Endothelial cell of hepatic sinusoid (primary cell): Measurements from ENCODE around the gene SQOR.

Experiments used
- in situ Hi-C: cut with HindIII; loops from 2 replicates; pipeline ENCODE4 v1.10.0; 2017; ENCODE audit warnings: low sequenced_read_pairs

SQOR gene

GRCh38 chr15:45634432-45635190 is at the start of gene SQOR:
TSS of gene SQOR (plus strand) at chr15:45635029. CDS start at chr15:45658924, 23,895 bp downstream.
- in situ Hi-C loops, result loop anchor here (5.0 kb wide), 1 partner anchor 47 kb away; the partner anchor contains the start of gene BLOC1S6

- in situ Hi-C loops, result loop anchor here (5.0 kb wide), 3 partner anchors 52 to 107 kb away; partner anchors contain the start of gene SQOR
Measured at GRCh38 chr15:45585069-45585791, 49.6 kb upstream of the SQOR start.

- in situ Hi-C loops, result loop anchor here (5.0 kb wide), 3 partner anchors 51 to 106 kb away; partner anchors contain the start of gene SQOR
Measured at GRCh38 chr15:45586125-45586524, 48.7 kb upstream of the SQOR start.

GRCh38 chr15:45586601-45587094 is 48.2 kb upstream of the SQOR start:
- in situ Hi-C loops, result loop anchor here (5.0 kb wide), 3 partner anchors 51 to 106 kb away; partner anchors contain the start of gene SQOR

- in situ Hi-C loops, result loop anchor here (5.0 kb wide), 3 partner anchors 50 to 105 kb away; partner anchors contain the start of gene SQOR
Measured at GRCh38 chr15:45587095-45587862, 47.5 kb upstream of the SQOR start, which contains the start of gene BLOC1S6. TSS of gene BLOC1S6 (plus strand) at chr15:45587379. CDS start at chr15:45587444, 65 bp downstream.

- in situ Hi-C loops, result loop anchor here (5.0 kb wide), 3 partner anchors 49 to 104 kb away; partner anchors contain the start of gene SQOR
Measured at GRCh38 chr15:45587863-45588170, 47.0 kb upstream of the SQOR start.

- in situ Hi-C loops, result loop anchor here (5.0 kb wide), 3 partner anchors 49 to 104 kb away; partner anchors contain the start of gene SQOR
Measured at GRCh38 chr15:45588219-45588875, 46.5 kb upstream of the SQOR start.

- in situ Hi-C loops, result loop anchor here (5.0 kb wide), 3 partner anchors 48 to 103 kb away; partner anchors contain the start of gene SQOR
Measured at GRCh38 chr15:45589256-45589655, 45.6 kb upstream of the SQOR start.

GRCh38 chr15:45594319-45594718 is 40.5 kb upstream of the SQOR start:
- in situ Hi-C loops, result no loop called here

GRCh38 chr15:45594835-45595530 is 39.8 kb upstream of the SQOR start:
- in situ Hi-C loops, result no loop called here

- in situ Hi-C loops, result no loop called here
Measured at GRCh38 chr15:45603881-45604280, 30.9 kb upstream of the SQOR start.

- in situ Hi-C loops, result no loop called here
Measured at GRCh38 chr15:45604326-45604725, 30.5 kb upstream of the SQOR start.

- in situ Hi-C loops, result no loop called here
Measured at GRCh38 chr15:45606413-45606812, 28.4 kb upstream of the SQOR start.

GRCh38 chr15:45606841-45607240 is 28.0 kb upstream of the SQOR start:
- in situ Hi-C loops, result no loop called here

- in situ Hi-C loops, result no loop called here
Measured at GRCh38 chr15:45611305-45611704, 23.5 kb upstream of the SQOR start.

- in situ Hi-C loops, result no loop called here
Measured at GRCh38 chr15:45612790-45613415, 21.9 kb upstream of the SQOR start.

- in situ Hi-C loops, result no loop called here
Measured at GRCh38 chr15:45616901-45617323, 17.9 kb upstream of the SQOR start.

- in situ Hi-C loops, result no loop called here
Measured at GRCh38 chr15:45618813-45619212, 16.0 kb upstream of the SQOR start.

- in situ Hi-C loops, result no loop called here
Measured at GRCh38 chr15:45628136-45628535, 6.7 kb upstream of the SQOR start.
